Activated CD4-positive, CD25-positive, alpha-beta regulatory T cell treated with anti-CD3 and anti-CD28 coated beads, Interleukin-2, amount 50 U/mL, for 16 hours (primary cell): Measurements from ENCODE around the gene C6orf62.
"Not testable (repeated sequence)": the region's sequence is repeated elsewhere in the genome, so short reads cannot be mapped to it uniquely, and the experiment has no call there.

Source experiments
- DNase-seq: peaks from one replicate; pipeline ENCODE4 v3.0.0-alpha.2; 2020; ENCODE audit warnings: low read depth, low spot score

The C6orf62 gene

DNA sequence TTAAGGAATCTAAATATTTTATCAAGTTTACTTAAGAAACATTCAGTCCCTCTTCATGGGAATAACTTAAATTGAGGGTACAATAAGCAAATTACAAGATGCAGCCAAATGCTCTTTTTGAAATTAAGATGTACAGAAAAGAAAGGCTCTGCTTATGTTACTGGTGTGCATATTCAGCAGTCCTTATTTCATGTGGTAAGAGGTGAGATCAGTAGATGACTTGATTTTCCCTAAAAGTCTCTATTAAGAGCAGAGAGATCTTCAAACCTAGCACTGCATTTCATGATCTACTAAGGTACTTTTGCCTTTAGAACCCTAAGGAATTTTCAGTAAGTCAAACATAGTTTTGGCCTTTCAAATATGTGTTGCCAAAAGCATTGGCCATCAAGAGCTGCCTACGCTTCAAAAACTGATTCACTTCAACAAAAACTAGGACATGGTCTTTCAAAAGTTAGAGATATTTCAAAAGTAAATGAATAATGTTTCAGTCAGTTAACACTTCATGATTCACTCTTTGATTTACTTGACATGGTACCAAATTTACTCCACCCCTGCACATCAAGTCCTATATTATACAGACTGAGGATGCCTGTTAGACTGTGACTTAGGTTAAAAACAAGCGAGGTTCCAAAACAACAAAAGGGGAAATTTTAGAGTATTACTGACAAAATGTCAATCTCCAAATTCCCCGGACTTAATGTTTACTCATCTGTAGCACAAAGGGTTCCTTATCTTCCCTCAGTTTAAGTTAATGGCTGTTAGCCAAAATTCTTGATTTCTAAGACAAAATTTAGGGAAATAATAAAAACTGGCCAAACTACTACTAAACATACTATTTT, 19.2 kb downstream of the C6orf62 start:
- no peak for DNase-seq

DNA sequence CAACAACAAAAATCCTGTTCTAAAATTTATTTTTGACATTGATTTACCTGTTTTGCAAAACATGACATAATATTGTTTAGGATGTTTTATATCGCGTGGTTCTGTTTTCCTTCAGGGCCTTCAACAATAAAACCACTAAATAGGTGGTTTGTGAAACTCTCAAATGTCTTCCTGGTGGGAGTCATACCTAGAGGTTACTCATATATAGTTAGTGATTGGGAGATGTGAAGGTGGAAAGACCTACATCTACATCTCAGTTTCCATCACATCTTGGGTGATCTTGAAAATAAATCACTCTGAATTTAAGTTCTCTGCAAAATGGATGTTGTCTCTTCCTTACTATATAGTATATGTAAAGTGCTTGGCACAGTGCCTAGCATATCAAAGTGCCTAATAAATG, 22.9 kb downstream of the C6orf62 start:
- no peak for DNase-seq

DNA sequence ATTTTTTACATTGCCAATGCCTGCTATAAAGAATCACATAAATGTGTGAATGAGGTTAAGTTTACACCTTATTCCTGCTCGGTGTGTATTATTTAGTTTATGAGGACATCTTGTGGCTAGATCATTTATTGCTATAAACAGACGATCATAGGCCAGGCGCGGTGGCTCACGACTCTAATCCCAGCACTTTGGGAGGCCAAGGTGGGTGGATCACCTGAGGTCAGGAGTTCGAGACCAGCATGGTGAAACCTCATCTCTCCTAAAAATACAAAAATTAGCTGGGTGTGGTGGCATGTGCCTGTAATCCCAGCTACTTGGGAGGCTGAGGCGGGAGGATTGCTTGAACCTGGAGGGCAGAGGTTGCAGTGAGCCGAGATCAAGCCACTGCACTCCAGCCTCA, 23.3 kb downstream of the C6orf62 start:
- not testable (repeated sequence) for DNase-seq

DNA sequence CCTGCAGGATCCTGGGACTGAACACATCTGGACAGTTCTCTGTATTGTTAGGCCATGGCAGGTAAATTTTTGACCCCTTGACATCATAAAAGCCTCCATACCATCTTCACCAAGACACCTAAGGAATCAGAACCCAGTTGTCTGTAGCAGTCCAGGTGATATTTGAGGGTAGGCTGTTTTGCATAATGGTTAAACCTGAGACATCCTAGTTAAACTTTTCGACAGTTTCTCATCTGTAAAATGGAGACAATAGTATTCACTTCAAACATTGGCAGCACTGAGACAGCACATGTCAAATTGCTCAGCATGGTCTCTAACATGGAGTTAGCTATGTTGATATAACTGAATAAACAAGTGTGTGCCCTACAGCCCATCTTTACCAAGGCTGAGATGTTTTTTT, 24.8 kb downstream of the C6orf62 start:
- DNase-seq: no peak

DNA sequence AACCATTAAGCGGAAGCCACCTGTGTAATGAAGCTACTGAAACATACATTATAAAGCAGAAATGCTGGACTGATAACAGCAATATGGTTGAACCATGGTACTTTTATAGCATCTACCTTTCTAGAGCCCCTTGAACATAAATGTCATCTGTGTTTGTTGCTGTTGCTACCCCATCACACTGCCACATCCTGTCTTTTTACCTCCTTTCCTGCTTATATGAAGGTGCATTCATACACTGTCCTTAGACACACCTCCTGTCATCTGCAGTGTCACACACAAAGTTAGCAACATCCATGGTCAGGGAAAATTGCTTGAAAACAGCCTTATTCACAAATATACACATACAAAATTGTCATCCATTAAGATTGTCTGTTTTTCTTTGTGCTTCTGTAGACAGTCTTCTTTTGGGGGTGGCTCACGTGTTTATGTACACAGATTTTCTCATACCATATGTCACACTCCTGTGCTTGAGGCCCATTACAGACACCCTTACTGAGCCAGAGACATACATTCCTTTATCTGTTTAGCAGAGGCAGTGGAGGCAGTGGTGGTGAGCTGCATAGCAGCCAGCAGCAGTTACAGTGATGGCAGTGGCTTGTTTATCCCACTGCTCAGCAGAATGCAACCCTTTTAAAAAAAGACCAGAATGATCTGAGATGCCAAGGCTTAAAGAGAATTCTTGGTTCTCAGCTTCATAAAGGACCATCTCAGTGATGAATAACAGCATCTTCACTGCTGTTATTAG, 25.9 kb downstream of the C6orf62 start:
- DNase-seq: no peak

DNA sequence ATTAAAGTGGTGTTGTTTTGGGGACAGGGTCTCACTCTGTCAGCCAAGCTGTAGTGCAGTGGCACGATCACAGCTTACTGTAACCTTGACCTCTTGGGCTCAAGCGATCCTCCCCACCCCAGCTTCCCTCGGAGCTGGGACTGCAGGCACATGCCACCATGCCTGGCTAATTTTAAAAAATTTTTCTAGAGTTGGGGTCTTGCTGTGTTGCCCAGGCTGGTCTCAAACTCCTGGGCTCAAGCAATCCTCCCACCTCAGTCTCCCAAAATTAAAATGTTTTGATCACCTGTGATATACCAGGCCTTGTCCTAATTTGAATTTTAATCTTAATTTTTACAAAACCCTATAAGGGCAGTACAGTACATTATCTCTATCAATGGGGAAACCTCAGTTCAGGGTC, 26.5 kb downstream of the C6orf62 start:
- DNase-seq: no peak

DNA sequence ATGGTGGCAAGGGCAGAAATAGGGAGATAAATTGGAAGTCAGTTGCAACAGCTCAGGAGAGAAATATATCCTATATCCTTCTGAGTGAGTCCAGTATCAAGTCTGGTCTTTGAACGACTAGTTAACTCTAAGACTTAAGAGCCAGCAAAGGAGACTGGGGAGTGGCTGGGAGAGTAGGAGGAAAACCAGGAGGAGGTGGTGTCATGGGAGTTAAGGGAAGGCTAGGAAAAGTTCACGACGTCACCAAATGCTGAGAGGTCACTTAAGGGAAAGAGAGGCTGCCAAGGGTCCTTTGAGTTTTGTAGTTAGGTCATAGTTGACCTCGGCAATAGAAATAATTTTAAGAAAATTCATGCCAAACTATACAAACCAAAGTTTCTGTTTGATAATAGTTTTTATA, 27.0 kb downstream of the C6orf62 start:
- DNase-seq: no peak

DNA sequence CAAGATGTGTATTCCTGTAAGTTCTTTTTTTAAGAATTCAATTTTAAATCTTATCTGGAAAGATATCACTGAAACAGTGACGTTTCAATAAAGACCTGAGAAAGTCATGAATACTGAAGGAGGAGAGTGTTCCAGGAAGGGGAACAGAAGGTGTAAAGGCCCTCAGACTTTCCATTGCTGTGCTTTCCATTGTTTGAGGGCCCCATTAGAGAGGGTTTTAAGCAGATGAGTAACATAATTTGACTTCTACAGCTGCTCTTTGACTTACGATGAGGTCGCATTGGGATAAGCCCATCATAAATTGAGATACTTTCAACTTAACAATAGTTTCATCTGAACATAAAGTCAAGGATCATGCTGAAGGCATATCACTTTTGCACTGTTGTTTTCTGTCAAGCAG, 27.4 kb downstream of the C6orf62 start:
- no peak for DNase-seq

DNA sequence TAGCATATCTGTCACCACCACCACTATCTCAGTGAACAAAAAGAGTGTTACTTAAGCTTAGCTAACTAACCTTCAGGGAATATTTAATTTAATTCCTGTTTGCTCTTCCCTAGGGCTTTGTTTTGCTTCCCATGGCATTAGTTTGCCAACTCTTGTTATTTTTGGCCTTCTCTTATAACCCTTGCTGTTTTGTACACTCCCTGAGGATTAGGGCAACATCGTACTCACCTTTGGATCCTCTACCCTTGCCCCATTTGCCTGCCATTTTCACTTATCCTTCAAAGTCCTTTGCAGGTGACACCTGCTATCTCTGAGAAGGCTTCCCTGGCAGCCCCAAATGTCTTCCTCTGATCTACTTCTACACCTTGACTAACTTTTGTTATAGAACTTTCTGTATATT, 28.4 kb downstream of the C6orf62 start:
- DNase-seq: no peak

DNA sequence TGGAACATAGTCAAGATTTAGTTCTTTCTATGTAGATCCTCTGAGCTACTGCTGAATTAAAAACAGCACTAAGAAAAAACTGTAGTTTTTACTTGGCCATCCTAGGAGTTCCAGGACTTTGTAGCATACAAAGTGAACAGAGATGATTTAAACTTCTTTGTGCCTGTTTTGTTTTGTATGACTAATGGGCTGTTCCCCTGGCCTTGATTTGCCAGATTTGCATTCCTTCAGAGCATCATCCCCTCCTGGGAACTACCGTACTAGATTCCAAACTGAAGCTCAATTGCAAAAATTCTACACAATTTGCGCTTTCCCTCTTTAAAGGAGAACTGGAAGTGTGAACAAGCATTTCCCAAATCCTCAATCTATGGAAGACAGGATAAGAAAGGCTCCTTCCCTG, 29.0 kb downstream of the C6orf62 start:
- DNase-seq: no peak

DNA sequence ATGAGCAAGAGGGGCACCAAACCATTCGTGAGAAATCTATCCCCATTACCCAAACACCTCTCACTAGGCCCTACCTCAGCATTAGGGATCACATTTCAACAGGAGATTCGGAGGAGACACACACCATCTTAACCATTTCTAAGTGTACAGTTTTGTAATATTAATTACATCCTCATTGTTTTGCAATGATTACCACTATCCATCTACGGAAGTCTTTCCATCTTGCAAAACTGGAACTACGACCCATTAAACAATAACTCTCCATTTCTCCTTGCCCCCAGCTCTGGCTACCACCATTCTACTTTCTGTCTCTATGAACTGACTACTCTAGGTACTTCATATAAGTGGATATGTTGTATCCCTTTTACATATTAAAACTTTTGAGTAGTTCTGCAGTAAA, 32.0 kb downstream of the C6orf62 start:
- DNase-seq: no peak

DNA sequence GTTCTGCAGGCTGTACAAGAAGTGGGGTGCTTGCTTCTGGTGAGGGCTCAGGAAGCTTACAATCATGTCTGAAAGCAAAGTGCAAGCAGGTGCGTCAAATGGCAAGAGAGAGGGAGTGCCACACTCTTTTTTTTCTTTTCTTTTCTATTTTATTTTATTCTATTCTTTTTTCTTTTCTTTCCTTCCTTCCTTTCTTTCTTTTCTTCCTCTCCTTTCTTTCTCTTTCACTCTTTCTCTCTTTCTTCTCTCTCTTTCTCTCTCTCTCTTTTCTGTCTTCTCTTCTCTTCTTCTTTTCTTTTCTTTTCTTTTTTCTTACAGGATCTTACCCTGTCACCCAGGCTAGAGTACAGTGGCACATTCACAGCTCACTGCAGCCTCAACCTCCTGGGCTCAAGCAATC, 32.5 kb downstream of the C6orf62 start:
- DNase-seq: no peak

DNA sequence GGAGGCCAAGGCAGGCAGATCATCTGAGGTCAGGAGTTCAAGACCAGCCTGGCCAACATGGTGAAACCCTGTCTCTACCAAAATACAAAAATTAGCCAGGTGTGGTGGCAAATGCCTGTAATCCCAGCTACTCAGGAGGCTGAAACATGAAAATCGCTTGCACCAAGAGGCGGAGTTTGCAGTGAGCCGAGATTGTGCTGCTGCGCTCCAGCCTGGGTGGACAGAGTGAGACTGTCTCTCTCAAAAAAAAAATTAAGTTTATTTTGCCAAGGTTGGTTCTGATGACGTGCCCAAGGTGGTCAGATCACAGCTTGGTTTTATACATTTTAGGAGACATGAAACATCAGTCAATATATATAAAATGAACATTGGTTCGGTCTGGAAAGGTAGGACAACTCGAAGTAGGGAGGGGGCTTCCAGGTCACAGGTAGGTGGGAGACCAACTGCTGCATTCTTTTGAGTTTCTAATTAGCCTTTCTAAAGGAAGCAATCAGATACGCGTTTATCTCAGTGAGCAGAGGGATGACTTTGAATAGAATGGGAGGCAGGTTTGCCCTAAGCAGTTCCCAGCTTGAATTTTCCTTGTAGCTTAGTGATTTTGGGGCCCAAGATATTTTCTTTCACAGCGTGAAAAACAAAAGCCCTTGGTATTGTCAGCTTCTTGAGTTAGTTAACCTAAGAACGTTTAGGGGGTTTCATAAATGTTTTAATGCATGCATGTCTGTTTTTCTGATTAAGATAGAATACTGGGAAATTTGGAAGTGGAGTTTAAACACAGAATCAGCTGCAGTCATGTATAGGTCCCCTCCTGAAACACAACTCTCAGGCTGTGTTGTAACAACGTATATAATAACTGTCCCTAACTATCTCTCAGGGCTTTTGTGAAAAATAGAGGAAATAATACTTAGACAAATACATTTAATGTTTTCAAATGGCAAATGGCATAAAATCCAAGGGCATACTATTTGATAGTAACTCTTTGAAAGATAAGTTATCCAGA, 35.4 kb downstream of the C6orf62 start:
- DNase-seq: no peak

DNA sequence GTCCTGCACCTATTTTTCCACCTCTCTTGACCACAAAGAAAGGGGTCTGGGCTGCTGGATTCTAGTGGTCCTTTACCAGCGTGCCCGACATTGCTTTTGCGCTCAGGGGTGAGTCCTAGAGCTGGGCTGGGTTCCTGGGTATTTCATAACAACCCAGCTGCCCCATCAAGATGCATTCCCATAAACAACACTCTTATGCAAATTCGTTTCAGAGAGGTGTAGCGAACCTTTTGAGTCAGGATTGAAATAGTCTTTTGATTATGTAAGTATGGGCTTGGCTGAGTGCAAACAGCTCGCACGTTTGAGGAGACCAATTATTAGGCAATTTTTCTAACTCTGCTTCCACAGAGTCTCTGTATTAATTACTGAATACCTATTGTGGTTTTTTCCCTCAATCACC, 38.4 kb downstream of the C6orf62 start:
- no peak for DNase-seq

DNA sequence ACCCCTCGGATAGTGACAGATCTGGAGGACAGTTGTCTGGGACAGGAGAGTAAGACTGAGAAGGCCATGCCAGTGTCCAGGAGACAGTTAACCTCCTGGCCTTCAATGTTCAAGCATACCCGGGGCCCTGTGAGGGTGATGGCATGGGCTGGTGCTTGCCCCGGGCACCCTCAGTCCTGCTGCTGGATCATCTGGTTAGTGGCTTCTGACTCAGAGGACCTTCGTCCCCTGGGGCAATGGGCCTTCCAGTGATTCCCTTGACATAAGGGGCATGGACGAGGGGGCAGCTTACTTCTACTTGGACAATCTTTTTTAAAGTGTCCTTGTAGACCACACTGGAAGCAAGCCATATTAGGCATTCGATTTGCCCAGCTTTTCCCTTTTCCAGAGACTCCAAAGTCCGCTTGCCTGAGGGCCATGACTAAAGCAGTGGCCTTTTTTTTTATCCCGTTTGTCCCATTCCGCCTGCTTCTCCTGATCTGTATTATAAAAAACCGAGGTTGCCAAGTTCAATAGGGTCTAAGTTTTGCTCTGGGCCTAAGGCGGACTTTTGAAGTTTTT, 40.1 kb downstream of the C6orf62 start:
- not testable (repeated sequence) for DNase-seq

DNA sequence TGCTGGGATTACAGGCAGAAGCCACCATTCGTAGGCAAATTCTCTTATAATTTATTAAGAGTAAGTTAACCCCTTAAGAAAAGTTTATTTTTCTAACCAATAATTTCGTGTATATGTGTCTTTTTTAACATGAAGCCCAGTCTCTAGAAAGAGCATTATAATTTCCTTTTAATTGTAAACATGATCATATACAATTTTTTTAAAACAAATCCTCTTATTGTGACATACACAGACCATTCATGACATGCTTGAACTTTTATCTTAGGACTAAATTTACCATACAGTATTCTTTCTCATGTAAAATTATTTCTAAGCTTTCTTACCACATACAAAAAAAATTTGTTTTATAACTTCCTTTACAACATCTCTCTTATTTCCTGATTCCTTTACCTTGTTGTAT, 45.3 kb downstream of the C6orf62 start:
- no peak for DNase-seq

DNA sequence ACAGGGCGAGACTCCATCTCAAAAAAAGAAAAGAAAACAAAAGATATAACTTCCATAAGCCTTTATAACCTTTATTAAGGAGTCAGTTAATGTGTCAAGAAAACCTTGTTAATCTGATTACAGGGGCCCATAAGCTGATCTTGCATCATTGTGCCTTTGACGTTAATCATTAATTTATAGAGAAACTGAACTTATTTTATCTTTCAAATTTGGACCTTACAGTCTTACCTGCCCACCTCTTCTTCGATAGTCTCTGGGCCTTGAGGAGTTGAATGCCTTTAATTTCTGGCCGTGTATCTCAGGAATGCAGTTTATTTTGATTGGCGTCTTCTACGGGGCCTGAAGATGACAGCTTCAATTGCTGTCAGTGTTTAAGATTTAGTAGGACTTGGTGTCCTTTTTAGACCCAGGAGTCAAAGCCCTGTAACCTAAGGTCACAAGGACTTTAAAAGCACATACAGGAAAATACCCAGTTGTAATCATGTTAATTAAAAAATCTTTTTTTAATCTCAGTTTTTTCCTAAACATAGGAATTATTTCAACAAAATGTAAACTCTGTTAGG, 46.3 kb downstream of the C6orf62 start:
- no peak for DNase-seq

DNA sequence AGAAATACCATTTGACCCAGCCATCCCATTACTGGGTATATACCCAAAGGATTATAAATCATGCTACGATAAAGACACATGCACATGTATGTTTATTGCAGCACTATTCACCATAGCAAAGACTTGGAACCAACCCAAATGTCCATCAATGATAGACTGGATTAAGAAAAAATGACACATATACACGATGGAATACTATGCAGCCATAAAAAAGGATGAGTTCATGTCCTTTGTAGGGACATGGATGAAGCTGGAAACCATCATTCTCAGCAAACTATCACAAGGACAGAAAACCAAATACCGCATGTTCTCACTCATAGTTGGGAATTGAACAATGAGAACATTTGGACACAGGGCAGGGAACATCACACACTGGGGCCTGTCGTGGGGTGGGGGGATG, 47.9 kb downstream of the C6orf62 start:
- DNase-seq: not testable (repeated sequence)

DNA sequence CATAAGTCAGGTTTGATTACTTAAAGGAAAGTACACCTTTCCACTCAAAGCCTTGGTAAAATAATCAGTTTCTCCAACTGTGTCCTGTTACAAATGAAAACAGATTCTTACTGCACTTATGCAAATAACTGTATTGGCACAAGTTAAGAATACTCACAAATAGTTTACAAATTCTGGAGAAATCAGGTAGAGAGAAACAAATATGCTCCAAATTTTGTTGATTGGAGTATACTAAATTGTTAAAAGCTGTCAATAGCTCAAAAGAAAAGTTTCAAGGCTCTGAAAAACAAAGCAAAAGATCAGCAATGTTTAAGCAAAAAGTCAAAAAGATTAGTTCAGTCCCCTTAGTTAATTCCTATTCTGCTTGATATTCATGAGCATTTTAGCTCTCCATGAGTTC, 48.5 kb downstream of the C6orf62 start:
- not testable (repeated sequence) for DNase-seq

DNA sequence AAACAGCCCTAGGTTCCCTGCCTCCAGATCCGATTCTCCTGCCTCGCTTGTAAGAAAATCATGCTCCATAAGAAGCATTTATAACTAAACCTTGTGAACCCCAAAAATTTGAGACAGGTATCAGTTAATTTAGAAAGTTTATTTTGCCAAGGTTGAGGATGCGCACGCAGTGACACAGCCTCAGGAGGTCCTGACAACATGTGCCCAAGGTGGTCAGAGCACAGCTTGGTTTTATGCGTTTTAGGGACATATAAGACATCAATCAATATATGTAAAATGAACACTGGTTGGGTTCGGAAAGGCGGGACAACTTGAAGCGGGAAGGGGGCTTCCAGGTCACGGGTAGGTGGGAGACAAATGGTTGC, 50.0 kb downstream of the C6orf62 start:
- DNase-seq: no peak
